AG20443 (cell line): ENCODE results near the gene MAML3.
"Not testable (repeated sequence)": the region's sequence is repeated elsewhere in the genome, so short reads cannot be mapped to it uniquely, and the experiment has no call there.

Experiments used
- DNase-seq: peaks from one replicate; pipeline ENCODE4 v3.0.0; 2012; ENCODE audit warnings: low spot score, mixed read lengths

The MAML3 gene

DNA sequence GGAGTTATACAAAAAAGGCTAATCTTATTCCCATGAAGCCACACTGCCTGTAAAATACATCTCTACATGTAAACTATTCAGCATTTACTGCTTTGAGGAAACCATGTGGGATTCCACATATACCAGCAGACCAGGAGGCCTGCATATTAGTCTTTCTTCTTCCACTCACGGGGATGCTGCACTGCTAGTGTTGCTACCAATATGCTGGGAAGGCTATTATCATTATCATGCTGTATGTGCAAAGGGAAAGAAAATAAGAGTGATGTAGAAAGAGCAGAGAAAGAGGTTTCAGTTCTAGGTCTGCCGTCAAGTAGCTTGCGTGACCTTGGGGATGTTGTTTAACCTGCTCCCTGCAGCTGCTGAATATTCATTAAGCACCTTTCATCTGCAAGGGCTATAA lies 427.4 kb downstream of the MAML3 start:
- no peak for DNase-seq

DNA sequence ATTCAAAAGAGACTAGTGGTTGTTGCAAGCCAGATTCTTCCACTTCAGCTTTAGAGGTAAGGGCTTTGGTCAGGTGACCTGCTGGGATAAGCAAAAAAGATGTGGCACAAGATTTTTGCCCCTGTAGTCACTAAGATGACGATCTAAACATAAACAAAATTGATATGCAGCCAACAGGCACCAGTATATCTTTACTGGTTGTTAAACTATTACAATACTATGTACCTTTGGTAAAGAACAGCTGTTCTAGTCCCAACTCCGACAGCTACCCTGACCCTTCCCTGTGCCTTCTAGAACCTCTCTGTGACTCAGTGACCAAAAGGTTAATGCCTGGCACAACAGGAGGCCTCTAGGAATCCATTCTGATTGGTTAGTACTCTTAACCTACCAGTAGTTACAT lies 428.7 kb downstream of the MAML3 start:
- no peak for DNase-seq

DNA sequence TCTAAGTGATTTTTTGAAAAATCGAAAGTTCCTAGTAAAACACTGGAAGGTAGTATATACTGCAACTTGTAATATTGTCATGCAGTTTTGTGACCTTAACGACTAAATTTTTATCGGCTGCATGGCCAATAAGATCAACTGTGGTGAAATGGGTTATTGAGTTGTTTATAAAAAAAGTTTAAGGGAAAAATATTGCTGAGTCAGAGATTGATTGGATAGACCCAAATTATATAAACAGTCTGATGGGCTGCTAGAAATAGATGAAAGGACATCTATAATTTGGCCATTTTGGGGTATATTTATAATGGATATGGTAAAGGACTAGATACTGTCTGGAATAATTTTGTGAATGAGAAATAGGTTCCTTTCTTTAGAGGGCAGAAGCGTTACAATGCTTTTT lies 432.2 kb downstream of the MAML3 start:
- DNase-seq = no peak

DNA sequence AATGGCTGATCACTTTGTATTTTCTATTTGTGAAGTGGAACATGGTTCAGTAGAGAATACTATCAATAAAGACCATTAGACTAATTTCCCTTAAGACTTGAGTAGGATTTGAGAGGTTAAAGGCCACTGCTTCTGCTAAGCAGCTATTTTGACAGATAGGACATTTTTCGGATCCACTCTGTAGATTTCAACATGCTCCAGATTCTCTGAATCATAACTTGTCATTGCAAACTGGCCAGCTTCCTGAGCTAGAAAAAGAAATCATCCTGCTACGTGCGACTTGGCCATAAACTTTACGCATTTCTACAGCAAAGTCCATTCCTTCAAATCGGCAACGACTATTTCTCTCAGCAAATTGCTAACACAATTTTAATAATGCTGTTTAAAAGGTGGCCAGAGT lies 433.2 kb downstream of the MAML3 start:
- no peak for DNase-seq

DNA sequence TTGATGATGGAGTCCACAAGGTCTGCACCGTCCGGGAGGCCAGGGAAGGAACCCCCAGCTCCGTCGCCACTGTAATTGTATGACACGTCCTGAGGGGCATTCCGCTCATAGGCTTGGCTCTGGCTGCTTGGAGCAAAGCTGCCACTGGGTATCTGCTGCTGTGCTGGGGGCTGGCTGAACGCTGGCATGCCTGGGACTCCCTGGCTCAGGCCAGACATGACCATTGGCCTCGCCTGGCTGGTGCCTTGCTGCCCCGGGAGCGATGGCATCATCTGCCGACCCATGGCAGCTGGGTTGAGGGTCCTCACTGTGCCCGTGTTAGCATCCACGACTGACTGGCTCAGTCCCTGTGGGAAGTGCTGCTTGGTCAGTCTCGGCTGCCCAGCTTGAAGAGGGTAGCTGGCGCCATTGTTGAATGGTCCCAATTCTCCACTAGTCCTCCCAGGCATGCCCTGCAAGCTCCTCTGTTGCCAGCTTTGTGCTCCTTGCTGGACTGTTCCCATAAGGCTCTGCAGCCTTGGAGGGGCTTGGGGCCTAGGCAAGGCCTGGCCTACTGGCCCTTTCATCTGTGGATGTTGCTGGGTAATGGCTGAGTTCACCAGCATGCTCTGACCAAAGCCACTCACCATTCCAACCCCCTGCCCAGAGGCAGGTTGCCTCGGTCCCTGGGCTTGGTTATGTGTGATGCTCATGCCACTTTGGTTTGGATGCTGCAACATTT lies 434.4 kb downstream of the MAML3 start:
- DNase-seq = no peak

DNA sequence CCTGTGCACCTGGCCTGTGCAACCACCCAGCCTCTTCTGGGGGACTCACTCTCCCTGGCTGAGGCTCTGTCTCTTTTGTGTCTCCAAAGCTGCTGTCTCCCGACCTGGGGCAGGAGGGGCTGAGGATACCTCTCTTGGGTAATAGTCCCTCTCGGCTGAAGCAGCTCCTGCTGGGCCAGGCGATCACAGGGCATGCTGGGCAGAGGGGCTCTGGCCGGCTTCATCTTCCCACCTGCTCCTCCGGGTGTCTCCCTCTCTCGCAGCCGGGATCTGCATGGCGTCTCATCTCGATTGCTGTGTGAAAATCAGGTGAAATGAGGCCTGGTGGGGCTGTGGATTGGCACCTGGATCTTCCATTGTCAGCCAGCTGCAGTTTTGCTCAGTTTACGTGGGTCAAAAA lies 435.2 kb downstream of the MAML3 start:
- no peak for DNase-seq

DNA sequence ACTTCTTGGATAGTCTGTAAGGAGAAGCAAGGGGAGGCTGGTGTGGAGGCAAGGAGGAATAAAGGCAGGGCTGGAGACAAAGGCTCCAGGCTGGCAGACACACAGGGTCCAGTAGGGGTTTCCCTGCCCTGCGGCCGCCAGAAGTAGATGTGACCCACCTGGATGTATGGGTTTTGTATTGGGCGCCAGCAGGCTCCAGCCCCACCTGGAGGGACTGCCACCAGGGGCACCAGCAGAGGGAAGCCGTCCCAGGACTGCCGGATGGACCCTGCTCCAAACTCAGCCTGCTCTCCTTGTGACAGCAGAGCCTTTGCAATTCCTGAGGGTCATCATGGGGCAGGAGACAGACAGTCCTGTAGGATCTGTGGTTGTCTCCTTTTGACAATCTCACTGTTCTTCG lies 435.6 kb downstream of the MAML3 start:
- DNase-seq = no peak

DNA sequence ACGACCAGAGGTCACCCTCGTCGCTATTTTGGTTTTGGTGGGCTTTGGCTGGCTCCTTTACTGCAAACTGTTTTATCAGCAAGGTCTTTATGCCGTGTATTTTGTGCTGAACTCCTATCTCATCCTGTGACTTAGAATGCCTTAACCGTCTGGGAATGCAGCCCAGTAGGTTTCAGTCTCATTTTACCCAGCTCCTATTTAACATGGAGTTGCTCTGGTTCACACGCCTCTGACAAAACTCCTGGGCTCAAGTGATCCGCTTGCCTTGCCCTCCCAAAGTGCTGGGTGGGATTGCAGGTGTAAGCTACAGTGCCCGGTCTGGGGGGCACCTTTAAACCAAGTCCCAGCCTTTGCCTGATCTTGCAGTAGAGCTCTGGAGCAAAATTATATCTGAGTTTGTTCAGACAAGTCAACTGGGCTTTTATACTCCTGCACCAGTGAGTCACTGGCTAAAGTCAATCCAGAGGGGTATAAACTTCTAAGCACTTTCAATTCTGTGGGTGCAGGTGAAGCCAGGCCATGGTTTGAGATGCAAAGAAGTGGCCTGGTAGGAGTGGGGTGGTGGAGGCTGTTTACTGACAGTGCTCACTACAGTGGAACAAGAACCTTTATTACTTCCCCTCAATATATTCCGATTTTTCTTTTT lies 438.1 kb downstream of the MAML3 start:
- DNase-seq = no peak

DNA sequence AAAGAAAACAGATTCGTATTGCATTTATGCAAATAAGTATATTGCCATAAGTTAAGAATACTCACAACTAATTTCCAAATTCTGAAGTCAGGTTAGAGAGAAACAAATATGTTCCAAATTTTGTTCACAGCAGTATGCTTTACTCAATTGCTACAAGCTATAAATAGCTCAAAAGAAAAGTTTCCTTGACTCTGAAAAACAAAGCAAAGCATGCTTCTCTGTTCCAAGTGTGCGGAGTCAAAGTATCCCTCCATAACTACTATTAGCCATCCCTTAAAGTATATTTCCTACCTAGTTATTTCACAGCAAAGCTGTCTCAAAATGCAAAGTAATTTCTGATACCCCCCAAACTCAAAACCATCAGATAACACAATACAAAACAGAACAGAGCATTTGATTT lies 441.1 kb downstream of the MAML3 start:
- DNase-seq = no peak

DNA sequence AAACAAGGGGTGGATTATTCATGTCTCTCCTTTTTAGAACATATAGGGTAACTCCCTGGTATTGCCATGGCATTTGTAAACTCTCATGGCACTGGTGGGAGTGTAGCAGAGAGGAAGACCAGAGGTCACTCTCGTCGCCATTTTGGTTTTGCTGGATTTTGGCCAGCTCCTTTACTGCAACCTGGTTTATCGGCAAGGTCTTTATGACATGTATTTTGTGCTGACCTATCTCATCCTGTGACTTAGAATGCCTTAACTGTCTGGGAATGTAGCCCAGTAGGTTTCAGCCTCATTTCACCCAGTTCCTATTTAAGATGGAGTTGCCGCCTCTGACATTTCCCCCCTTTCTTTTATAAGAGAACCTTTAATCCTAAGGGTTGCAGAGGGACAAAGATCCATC lies 442.5 kb downstream of the MAML3 start:
- DNase-seq = no peak

DNA sequence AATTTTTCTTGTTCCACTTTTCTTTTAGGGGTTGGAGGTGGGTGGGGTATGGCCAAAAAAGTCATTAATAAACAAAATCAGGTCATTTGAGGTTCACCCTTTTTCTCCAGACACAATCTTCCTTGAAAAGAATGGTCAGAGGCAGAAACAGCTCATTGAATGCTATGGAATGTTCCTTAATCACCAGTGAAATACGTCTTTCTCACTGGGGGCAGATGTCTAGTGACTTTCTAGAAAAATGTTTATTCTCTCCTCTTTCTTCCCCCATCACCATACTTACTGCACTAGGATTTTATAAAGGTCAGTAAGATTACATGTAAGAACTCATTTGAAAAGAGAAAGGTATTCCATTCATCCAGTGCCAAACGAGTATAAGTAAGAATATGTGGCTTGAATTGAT lies 443.9 kb downstream of the MAML3 start:
- DNase-seq = no peak

DNA sequence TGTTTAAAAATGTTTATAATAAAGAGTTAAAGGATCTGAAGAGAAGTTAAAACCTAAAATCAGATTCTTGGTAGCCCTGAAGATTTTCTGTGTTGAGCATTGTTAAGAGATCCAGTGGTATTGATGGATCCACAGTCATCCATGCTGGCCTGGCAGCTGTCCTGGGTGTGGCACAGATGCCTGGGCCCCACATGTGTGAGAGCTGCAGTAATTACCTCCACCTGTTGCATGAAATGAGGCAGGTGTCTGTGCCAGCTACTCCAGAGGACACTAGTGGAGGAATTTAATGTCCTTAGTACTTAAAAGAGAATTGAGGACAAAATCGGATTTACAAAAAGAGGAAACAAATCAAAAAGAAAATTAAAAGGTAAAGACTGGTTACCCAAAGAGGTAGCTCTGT lies 444.3 kb downstream of the MAML3 start:
- DNase-seq = no peak

DNA sequence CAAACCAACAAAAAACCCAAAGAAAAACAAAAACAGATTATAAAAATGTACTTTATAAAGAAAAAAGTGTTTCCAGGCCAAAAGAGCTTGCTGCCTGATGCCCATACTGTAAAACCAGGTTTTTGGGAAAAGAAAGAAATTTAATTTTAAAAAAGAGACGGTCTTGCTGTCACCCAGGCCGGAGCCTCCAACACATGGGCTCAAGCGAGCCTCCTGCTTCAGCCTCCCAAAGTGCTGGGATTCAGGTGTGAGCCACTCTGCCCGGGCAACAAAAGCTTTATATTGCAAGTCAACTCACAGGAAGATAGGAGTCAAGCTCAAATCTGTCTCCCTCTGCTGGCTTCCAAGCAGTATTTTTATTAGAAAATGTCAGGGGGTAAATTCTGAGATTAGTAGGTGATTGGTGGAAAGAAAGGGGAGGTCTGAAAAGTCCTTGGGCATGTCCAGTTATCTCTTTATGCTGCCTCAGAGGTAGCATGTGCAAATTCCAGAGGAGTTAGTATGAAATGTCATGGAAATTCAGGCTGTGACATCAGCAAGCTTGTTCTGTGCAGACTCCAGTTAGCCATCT lies 449.0 kb downstream of the MAML3 start:
- DNase-seq = no peak

DNA sequence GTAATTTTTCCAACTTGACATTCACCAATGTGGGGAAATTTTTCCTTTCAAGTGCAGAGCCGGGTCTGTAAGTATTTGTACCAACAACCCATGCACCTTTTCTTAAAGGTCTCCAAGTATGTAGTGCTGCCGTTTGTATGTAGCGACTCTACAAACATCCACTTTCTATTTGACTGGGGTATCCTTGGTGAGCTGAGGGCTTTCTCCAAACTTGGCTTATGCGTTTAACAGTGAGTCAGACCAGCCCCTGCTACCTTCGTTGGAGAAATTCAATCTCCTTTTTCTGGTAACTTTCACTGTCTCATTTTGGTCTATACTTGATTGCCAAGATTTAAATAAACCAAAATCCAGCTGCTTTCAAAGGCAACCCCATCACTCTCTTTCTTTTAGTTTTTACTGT lies 453.4 kb downstream of the MAML3 start:
- no peak for DNase-seq

DNA sequence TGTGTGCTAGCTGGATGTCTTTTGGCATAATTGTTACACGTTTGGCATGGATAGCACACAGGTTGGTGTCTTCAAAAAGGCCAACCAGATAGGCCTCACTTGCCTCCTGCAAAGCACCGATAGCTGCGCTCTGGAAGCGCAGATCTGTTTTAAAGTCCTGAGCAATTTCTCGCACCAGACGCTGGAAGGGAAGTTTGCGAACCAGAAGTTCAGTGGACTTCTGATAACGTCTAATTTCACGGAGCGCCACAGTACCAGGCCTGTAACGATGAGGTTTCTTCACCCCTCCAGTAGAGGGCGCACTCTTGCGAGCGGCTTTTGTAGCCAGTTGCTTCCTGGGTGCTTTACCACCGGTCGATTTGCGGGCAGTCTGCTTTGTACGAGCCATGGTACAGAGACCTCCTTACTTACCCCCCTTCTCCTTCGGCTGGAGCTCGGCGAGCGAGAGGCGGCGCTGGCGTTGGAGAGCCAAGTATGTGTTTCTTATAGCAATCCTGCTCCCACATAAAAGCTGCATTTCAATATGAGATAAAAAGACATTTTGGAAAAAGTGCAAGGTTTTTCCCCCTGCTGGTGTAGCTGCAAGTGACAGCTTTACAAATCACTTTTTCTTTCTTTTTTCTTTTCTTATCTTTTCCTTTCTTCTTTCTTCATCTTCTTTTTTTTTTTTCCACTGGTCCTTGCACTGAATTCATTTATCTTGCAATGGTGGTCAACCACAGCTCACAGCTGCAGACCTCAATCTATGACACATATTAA lies 455.6 kb downstream of the MAML3 start:
- not testable (repeated sequence) for DNase-seq

DNA sequence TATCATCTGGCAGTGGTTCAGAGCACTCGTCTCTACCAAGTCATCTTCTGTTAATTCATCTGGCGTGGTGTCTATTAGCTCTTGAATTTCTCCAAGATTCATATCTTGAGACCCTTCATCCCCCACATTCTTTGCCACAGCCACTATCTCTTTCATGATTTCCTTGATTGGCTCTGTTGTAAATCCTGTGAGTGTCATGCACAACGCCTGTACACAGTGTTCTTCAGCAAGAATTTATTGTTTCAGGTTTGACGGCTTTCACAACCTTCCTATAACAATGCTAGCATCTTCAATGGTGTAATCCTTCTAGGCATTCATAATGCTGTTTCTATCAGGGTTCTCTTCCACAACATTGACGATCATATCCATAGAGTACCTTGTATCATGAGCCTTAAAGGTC lies 457.5 kb downstream of the MAML3 start:
- DNase-seq = no peak

DNA sequence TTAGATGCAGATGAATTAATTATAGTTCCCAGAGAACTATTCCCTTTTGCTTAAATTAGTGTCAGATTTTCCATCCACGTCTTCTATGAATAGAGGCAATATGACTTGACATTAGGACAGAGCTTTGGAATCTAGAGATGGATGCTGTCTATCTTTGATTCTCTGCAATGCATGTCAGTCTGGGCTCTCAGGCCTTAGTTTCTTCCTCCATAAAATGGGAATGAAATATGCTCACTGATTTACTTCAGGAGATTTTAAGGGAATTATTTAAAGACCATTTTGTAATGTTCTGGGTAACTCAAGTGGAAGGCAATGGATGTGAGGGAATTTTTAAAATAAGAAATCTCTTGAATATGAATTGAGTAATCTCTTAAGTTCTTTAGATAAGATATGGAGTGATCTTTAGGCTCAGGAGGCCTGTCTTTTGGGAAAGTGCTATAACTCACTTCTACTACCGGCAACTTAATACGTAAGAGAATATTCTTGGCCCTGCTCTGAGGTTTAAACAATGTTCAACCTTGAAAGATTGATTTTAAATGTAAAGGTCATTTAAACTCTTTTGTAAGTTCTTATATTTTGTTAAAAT lies 459.4 kb downstream of the MAML3 start:
- DNase-seq = no peak

DNA sequence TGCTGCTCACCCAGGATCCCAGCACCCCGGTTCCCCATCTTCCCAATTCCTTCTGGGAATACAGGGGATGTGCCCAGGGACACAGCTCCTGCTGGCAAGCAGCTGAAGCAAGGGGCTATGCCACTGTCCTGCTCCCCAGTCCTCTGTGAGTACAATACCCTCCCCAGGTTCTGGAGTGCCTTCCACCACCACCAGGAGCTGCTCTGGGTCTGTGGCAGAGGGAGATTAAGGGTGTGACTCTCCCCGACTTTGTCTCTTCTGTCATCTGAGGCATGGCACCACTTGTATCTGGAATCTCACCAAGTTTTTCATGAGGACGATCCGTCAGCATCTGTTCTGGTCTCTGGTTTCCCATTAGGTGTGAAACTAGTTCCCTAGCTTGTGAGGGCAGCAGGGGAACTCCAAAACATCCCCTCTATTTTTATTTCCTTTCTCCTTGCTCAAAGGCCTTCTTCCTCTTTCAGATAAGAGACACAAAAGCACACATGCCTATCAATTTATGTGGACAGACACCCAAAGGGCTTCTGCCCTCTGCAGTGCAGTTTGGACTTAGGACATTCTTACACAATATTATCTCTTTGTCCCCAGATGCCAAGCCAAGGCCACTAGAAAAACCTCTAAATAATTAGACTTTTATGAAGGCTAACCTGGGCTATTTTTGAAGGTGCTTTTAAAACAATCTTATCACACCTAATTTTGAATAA lies 461.5 kb downstream of the MAML3 start:
- DNase-seq = no peak

DNA sequence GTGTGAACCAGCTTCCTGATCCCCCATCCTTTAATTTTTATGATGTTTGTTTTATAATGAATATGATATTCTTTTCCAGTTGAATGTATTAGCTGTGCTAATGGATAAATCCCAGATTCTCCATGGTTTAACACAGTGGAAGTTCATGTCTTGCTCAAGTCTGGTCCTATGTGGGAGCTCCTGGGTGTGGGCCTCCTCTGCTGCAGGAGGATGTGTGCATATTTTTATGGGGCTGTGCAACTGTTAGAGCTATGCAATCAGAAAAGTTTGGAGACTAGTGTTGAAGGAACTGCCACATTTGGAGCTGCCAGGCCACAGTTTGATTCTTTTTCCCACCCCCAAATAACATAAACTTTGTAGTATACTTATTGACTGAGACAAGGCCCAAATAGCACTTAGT lies 463.6 kb downstream of the MAML3 start:
- no peak for DNase-seq

DNA sequence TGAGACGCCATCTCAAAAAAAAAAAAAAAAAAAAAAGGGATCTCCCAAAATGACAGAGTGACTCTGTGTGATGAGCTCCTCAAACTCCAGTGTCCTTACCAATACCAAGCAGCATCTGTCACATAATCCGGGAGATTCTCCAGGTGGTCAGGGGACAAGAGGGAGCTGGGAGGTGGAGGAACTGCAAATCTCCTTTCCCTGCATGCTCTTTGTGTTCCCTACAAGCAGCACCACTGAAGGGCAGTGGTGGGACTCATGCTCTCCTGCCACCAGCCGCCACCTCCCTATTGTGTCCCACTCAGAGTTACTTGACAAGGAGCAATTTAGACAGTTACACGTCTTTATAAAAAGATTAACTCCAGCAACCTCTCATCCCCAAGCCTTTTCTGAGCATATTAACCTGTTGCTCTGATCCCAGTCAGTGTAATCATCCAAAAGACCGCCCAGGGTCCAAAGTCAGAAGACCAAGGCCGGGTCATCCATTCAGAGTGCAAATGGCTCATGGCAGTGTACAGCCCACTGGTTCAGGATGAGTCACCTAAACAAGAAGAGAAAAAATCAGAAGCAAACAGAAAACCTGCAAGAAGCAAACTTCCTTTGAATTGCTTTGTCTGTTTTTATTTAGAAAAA lies 464.8 kb downstream of the MAML3 start:
- DNase-seq = no peak

DNA sequence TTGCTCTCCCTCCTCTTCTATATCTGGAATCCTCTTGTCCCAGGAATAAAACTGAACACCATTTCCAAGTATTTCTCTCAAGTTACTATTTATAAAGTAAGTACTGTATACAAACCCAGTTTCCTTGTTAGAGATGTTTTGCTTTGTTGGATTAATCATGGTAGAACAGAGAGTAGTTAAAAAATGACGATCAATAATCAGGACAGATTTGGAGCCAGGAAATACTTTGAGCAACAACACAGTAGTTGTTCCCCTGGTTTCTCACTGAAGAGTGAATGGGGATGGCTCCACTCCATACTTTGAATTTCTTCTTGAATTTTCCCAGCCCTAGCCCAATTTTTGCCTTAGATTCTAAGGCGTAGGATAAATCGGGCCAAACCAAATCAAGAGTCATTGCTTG lies 467.0 kb downstream of the MAML3 start:
- DNase-seq = no peak

DNA sequence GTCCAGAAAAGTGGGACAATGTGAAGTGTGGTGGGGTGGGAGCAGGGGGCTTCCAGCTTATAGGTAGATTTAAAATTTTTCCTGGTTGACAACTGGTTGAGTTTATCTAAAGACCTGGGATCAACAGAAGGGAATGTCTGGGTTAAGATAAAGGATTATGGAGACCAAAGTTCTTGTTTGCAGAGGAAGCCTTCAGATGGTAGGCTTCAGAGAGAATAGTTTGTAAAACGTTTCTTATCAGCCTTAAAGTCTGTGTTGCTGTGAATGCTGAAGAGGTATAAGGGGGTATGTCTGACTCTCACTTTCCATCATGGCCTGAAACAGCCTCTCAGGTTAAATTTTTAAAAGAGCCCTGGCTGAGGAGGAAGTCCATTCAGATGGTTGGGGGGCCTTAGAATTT lies 467.9 kb downstream of the MAML3 start:
- no peak for DNase-seq
